Neural cell (in vitro differentiated cells): ENCODE measurements around the gene UFSP2.

ENCODE experiments used
- SMC3 ChIP-seq: fragments of 450-650 bp; conservative IDR thresholded peaks from 2 replicates; pipeline ENCODE4 v1.6.1; 2014; ENCODE audit warnings: antibody characterized with exemption, mild to moderate bottlenecking, moderate library complexity; ENCODE audit not compliant: poor library complexity
- TF ChIP-seq, protein P1 (sequence below): fragments of 450-650 bp; IDR thresholded peaks from 2 replicates; pipeline ENCODE4 v1.5.1; 2014; ENCODE audit warnings: antibody characterized with exemption, mild to moderate bottlenecking, moderate library complexity; ENCODE audit not compliant: poor library complexity, severe bottlenecking

DNA sequence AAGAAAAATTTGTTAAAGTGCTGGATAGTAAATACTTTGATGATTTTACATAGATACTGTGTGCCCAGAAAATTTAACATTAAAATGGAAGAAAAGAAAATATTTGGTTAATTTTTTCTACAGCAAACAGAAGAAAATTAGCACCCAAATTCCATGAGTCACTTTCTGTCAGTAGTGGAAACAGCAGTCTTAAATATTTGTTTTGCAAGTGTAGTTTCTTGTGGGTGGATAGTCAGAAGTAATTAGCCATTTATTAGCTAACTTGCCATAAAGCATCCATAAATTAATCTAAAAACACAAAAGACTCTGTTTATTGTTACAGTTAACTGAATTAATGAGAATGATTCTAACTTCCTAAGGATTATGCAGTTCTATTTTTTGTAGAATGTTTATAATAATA lies 9.7 kb upstream of the UFSP2 start:
- TF ChIP-seq, protein P1, sequence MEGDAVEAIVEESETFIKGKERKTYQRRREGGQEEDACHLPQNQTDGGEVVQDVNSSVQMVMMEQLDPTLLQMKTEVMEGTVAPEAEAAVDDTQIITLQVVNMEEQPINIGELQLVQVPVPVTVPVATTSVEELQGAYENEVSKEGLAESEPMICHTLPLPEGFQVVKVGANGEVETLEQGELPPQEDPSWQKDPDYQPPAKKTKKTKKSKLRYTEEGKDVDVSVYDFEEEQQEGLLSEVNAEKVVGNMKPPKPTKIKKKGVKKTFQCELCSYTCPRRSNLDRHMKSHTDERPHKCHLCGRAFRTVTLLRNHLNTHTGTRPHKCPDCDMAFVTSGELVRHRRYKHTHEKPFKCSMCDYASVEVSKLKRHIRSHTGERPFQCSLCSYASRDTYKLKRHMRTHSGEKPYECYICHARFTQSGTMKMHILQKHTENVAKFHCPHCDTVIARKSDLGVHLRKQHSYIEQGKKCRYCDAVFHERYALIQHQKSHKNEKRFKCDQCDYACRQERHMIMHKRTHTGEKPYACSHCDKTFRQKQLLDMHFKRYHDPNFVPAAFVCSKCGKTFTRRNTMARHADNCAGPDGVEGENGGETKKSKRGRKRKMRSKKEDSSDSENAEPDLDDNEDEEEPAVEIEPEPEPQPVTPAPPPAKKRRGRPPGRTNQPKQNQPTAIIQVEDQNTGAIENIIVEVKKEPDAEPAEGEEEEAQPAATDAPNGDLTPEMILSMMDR, result no peak
- TF ChIP-seq SMC3, result no peak
